GM23338 (cell line): Measurements from ENCODE around the gene JKAMP. TPM values are rescaled to one million over a fixed set of nuclear protein-coding genes. Genes with fewer than 3 reads are reported as not detected.

Experiments
- ATAC-seq: fragments of 200-7000 bp; cut with Tn5 transposase; 3 replicates; pipeline ENCODE4 v1.9.1; 2020
- DNase-seq: peaks from one replicate; pipeline ENCODE4 v3.0.0-alpha.2; 2015; ENCODE audit warnings: low spot score
- H2AFZ ChIP-seq: fragments of 200-600 bp; sonication (generic); 2 replicates; pipeline ENCODE4 v1.8.0; 2016; ENCODE audit warnings: antibody characterized with exemption, mild to moderate bottlenecking, moderate library complexity
- H3F3A ChIP-seq: fragments of 200-600 bp; sonication (generic); replicated peaks from 2 replicates; pipeline ENCODE4 v1.8.0; 2017; ENCODE audit warnings: antibody characterized with exemption, mixed run types, low read depth
- H3K27ac ChIP-seq: fragments of 200-600 bp; sonication (generic); 2 replicates; pipeline ENCODE4 v1.6.1; 2016; ENCODE audit warnings: low read depth
- H3K27me3 ChIP-seq: fragments of 200-600 bp; sonication (generic); 2 replicates; pipeline ENCODE4 v1.8.0; 2016; ENCODE audit warnings: mild to moderate bottlenecking, mixed run types, moderate library complexity; ENCODE audit not compliant: insufficient read depth
- H3K36me3 ChIP-seq: fragments of 200-600 bp; sonication (generic); 2 replicates; pipeline ENCODE4 v1.8.0; 2016; ENCODE audit warnings: mild to moderate bottlenecking; ENCODE audit not compliant: insufficient read depth
- H3K4me1 ChIP-seq: fragments of 200-600 bp; sonication (generic); 2 replicates; pipeline ENCODE4 v1.8.0; 2016; ENCODE audit warnings: mild to moderate bottlenecking, moderate library complexity; ENCODE audit not compliant: insufficient read depth
- H3K4me2 ChIP-seq: fragments of 200-600 bp; sonication (generic); 2 replicates; pipeline ENCODE4 v1.7.1; 2017; ENCODE audit warnings: mixed run types
- H3K4me3 ChIP-seq: fragments of 200-600 bp; sonication (generic); 2 replicates; pipeline ENCODE4 v1.6.1; 2016; ENCODE audit warnings: mixed run types
- H3K79me2 ChIP-seq: fragments of 200-600 bp; sonication (generic); replicated peaks from 2 replicates; pipeline ENCODE4 v1.8.0; 2017; ENCODE audit warnings: mild to moderate bottlenecking; ENCODE audit not compliant: insufficient read depth
- H3K9me2 ChIP-seq: fragments of 200-600 bp; sonication (generic); 2 replicates; pipeline ENCODE4 v1.8.0; 2017; ENCODE audit not compliant: insufficient read depth
- H4K20me1 ChIP-seq: fragments of 200-600 bp; sonication (generic); replicated peaks from 2 replicates; pipeline ENCODE4 v1.8.0; 2017; ENCODE audit warnings: mild to moderate bottlenecking; ENCODE audit not compliant: insufficient read depth
- H3K27ac Mint-ChIP-seq: 2 replicates; pipeline ENCODE4 v1.8.0; 2020; ENCODE audit warnings: inconsistent platforms, mild to moderate bottlenecking, moderate library complexity, mixed read lengths
- H3K27me3 Mint-ChIP-seq: 3 replicates; pipeline ENCODE4 v1.8.0; 2022; ENCODE audit warnings: low read depth, mild to moderate bottlenecking, moderate library complexity, mixed read lengths, inconsistent platforms; ENCODE audit not compliant: insufficient read depth, poor library complexity
- H3K36me3 Mint-ChIP-seq: 3 replicates; pipeline ENCODE4 v1.8.0; 2021; ENCODE audit warnings: low read depth, mild to moderate bottlenecking, inconsistent platforms, moderate library complexity, mixed read lengths
- H3K4me1 Mint-ChIP-seq: 3 replicates; pipeline ENCODE4 v1.8.0; 2020; ENCODE audit warnings: mild to moderate bottlenecking, inconsistent platforms, mixed read lengths
- H3K4me3 Mint-ChIP-seq: 3 replicates; pipeline ENCODE4 v1.8.0; 2021; ENCODE audit warnings: moderate library complexity, mild to moderate bottlenecking, inconsistent platforms, mixed read lengths
- H3K9me3 Mint-ChIP-seq: 3 replicates; pipeline ENCODE4 v1.8.0; 2020; ENCODE audit warnings: moderate library complexity, mild to moderate bottlenecking, inconsistent platforms, mixed read lengths
- CREB1 ChIP-seq: fragments of 250-450 bp; sonication (Bioruptor Pico); IDR thresholded peaks from 2 replicates; pipeline ENCODE4 v1.5.0; 2020; ENCODE audit warnings: low read depth, mild to moderate bottlenecking, moderate library complexity
- EZH2 ChIP-seq: fragments of 200-600 bp; sonication (generic); IDR thresholded peaks from one replicate; pipeline ENCODE4 v1.8.0; 2017; ENCODE audit warnings: antibody characterized with exemption, mild to moderate bottlenecking, low read depth; ENCODE audit not compliant: unreplicated experiment
- EZH2phosphoT487 ChIP-seq: fragments of 200-600 bp; sonication (generic); IDR thresholded peaks from one replicate; pipeline ENCODE4 v1.8.1; 2018; ENCODE audit warnings: antibody characterized with exemption; ENCODE audit not compliant: unreplicated experiment
- JUNB ChIP-seq: IDR thresholded peaks from one replicate; pipeline ENCODE4 v1.6.1; 2016; ENCODE audit warnings: antibody characterized with exemption; ENCODE audit not compliant: unreplicated experiment
- NANOG ChIP-seq: IDR thresholded peaks from 2 replicates; pipeline ENCODE4 v1.6.1; 2016; ENCODE audit warnings: antibody characterized with exemption, borderline replicate concordance
- STAT1 ChIP-seq: IDR thresholded peaks from one replicate; pipeline ENCODE4 v1.6.1; 2016; ENCODE audit warnings: antibody characterized with exemption; ENCODE audit not compliant: unreplicated experiment
- ZNF331 ChIP-seq: fragments of 250-450 bp; sonication (Bioruptor Pico); IDR thresholded peaks from 2 replicates; pipeline ENCODE4 v1.5.0; 2020; ENCODE audit warnings: low read depth, mild to moderate bottlenecking, moderate library complexity
- polyA plus RNA-seq: library from polyadenylated mRNA; unstranded; fragments of >200 nt; fragmentation: Nextera tagmentation; extraction: Ambion mirVana; gene quantifications from 2 replicates; pipeline ENCODE4 v1.2.1, GENCODE V29; 2016
- total RNA-seq: library from RNA; depleted of rRNA; stranded (reverse); fragments of >200 nt; shearing (Covaris generic); gene quantifications from 2 replicates; pipeline ENCODE4 v1.2.3, GENCODE V29; 2014
- TF ChIP-seq, protein P1 (sequence below): IDR thresholded peaks from one replicate; pipeline ENCODE4 v1.6.1; 2018; ENCODE audit warnings: antibody characterized with exemption; ENCODE audit not compliant: unreplicated experiment
- TF ChIP-seq, protein P2 (sequence below), 2 experiments: fragments of 200-600 bp in 1 of 2; sonication (generic) in 1 of 2; conservative IDR thresholded peaks; 2 replicates each; pipeline versions ENCODE4 v1.5.1 to v1.6.1; 2016 to 2017; ENCODE audit warnings: antibody characterized with exemption in 2 of 2, low read depth in 2 of 2, mild to moderate bottlenecking in 2 of 2, moderate library complexity in 1 of 2
- TF ChIP-seq, protein P3 (sequence below): IDR thresholded peaks from 2 replicates; pipeline ENCODE4 v1.6.1; 2016; ENCODE audit warnings: antibody characterized with exemption
- TF ChIP-seq, protein P4 (sequence below): fragments of 250-450 bp; sonication (Bioruptor Pico); IDR thresholded peaks from 2 replicates; pipeline ENCODE4 v1.5.0; 2020; ENCODE audit warnings: mild to moderate bottlenecking, moderate library complexity

Gene JKAMP
- total and polyA plus RNA-seq, 2 experiments from 2014 or later = 31.6 to 66.8 TPM

DNA sequence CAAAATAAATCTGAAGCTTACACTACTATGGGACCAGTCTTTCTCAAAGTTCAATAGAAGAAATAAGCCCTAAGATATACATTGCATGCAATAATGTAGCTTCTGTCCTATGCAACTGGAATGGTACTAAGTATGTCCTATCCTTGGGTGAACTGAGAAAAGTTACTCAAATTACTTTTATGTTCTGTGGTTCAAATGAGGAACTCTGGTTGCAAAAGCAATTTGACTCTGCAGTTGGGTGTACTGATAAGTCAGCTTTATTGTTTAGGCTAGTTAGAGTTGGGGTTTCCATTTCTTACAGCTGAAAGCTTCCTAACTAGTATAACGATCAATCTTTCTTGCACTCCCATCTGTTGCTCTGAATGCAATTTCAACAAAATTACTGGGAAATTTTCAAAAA lies 48.3 kb upstream of the JKAMP start:
- no peaks in the 10 kb centered on the region for H3K36me3 ChIP-seq
- ATAC-seq (no peak), DNase-seq (no peak)
- no peak overlapping the region for H3K4me2 ChIP-seq
- Mint-ChIP-seq H3K27me3 (no peaks in the 10 kb centered on the region), H3K9me3 (no peaks in the 10 kb centered on the region), H3K4me3 (no peak overlapping the region), H3K36me3 (no peaks in the 10 kb centered on the region), H3K4me1 (no peaks in the 10 kb centered on the region), H3K27ac (no peak overlapping the region)
- no peak overlapping the region for H3K27ac ChIP-seq
- H3F3A ChIP-seq = no peaks in the 10 kb centered on the region
- TF ChIP-seq ZNF331 (CRISPR knock-in tag) (no peak), JUNB (no peak), EZH2phosphoT487 (no peak), CREB1 (no peak), NANOG (no peak), STAT1 (no peak), EZH2 (no peak)
- TF ChIP-seq, protein P1, sequence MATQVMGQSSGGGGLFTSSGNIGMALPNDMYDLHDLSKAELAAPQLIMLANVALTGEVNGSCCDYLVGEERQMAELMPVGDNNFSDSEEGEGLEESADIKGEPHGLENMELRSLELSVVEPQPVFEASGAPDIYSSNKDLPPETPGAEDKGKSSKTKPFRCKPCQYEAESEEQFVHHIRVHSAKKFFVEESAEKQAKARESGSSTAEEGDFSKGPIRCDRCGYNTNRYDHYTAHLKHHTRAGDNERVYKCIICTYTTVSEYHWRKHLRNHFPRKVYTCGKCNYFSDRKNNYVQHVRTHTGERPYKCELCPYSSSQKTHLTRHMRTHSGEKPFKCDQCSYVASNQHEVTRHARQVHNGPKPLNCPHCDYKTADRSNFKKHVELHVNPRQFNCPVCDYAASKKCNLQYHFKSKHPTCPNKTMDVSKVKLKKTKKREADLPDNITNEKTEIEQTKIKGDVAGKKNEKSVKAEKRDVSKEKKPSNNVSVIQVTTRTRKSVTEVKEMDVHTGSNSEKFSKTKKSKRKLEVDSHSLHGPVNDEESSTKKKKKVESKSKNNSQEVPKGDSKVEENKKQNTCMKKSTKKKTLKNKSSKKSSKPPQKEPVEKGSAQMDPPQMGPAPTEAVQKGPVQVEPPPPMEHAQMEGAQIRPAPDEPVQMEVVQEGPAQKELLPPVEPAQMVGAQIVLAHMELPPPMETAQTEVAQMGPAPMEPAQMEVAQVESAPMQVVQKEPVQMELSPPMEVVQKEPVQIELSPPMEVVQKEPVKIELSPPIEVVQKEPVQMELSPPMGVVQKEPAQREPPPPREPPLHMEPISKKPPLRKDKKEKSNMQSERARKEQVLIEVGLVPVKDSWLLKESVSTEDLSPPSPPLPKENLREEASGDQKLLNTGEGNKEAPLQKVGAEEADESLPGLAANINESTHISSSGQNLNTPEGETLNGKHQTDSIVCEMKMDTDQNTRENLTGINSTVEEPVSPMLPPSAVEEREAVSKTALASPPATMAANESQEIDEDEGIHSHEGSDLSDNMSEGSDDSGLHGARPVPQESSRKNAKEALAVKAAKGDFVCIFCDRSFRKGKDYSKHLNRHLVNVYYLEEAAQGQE = no peak
- TF ChIP-seq, protein P2, sequence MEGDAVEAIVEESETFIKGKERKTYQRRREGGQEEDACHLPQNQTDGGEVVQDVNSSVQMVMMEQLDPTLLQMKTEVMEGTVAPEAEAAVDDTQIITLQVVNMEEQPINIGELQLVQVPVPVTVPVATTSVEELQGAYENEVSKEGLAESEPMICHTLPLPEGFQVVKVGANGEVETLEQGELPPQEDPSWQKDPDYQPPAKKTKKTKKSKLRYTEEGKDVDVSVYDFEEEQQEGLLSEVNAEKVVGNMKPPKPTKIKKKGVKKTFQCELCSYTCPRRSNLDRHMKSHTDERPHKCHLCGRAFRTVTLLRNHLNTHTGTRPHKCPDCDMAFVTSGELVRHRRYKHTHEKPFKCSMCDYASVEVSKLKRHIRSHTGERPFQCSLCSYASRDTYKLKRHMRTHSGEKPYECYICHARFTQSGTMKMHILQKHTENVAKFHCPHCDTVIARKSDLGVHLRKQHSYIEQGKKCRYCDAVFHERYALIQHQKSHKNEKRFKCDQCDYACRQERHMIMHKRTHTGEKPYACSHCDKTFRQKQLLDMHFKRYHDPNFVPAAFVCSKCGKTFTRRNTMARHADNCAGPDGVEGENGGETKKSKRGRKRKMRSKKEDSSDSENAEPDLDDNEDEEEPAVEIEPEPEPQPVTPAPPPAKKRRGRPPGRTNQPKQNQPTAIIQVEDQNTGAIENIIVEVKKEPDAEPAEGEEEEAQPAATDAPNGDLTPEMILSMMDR (conservative IDR thresholded peaks at IDR 0.05; ENCODE audit: low read depth in 2 of 2) = no peak
- TF ChIP-seq, protein P3, sequence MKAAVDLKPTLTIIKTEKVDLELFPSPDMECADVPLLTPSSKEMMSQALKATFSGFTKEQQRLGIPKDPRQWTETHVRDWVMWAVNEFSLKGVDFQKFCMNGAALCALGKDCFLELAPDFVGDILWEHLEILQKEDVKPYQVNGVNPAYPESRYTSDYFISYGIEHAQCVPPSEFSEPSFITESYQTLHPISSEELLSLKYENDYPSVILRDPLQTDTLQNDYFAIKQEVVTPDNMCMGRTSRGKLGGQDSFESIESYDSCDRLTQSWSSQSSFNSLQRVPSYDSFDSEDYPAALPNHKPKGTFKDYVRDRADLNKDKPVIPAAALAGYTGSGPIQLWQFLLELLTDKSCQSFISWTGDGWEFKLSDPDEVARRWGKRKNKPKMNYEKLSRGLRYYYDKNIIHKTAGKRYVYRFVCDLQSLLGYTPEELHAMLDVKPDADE = no peak
- TF ChIP-seq, protein P4, sequence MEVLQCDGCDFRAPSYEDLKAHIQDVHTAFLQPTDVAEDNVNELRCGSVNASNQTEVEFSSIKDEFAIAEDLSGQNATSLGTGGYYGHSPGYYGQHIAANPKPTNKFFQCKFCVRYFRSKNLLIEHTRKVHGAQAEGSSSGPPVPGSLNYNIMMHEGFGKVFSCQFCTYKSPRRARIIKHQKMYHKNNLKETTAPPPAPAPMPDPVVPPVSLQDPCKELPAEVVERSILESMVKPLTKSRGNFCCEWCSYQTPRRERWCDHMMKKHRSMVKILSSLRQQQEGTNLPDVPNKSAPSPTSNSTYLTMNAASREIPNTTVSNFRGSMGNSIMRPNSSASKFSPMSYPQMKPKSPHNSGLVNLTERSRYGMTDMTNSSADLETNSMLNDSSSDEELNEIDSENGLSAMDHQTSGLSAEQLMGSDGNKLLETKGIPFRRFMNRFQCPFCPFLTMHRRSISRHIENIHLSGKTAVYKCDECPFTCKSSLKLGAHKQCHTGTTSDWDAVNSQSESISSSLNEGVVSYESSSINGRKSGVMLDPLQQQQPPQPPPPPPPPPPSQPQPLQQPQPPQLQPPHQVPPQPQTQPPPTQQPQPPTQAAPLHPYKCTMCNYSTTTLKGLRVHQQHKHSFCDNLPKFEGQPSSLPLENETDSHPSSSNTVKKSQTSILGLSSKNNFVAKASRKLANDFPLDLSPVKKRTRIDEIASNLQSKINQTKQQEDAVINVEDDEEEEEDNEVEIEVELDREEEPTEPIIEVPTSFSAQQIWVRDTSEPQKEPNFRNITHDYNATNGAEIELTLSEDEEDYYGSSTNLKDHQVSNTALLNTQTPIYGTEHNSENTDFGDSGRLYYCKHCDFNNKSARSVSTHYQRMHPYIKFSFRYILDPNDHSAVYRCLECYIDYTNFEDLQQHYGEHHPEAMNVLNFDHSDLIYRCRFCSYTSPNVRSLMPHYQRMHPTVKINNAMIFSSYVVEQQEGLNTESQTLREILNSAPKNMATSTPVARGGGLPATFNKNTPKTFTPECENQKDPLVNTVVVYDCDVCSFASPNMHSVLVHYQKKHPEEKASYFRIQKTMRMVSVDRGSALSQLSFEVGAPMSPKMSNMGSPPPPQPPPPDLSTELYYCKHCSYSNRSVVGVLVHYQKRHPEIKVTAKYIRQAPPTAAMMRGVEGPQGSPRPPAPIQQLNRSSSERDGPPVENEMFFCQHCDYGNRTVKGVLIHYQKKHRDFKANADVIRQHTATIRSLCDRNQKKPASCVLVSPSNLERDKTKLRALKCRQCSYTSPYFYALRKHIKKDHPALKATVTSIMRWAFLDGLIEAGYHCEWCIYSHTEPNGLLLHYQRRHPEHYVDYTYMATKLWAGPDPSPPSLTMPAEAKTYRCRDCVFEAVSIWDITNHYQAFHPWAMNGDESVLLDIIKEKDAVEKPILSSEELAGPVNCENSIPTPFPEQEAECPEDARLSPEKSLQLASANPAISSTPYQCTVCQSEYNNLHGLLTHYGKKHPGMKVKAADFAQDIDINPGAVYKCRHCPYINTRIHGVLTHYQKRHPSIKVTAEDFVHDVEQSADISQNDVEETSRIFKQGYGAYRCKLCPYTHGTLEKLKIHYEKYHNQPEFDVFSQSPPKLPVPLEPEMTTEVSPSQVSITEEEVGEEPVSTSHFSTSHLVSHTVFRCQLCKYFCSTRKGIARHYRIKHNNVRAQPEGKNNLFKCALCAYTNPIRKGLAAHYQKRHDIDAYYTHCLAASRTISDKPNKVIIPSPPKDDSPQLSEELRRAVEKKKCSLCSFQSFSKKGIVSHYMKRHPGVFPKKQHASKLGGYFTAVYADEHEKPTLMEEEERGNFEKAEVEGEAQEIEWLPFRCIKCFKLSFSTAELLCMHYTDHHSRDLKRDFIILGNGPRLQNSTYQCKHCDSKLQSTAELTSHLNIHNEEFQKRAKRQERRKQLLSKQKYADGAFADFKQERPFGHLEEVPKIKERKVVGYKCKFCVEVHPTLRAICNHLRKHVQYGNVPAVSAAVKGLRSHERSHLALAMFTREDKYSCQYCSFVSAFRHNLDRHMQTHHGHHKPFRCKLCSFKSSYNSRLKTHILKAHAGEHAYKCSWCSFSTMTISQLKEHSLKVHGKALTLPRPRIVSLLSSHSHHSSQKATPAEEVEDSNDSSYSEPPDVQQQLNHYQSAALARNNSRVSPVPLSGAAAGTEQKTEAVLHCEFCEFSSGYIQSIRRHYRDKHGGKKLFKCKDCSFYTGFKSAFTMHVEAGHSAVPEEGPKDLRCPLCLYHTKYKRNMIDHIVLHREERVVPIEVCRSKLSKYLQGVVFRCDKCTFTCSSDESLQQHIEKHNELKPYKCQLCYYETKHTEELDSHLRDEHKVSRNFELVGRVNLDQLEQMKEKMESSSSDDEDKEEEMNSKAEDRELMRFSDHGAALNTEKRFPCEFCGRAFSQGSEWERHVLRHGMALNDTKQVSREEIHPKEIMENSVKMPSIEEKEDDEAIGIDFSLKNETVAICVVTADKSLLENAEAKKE (CRISPR knock-in tag) = no peak
- H3K27me3 ChIP-seq = no peaks in the 10 kb centered on the region
- no peaks in the 10 kb centered on the region for H3K4me1 ChIP-seq
- no peaks in the 10 kb centered on the region for H4K20me1 ChIP-seq
- H3K79me2 ChIP-seq = no peaks in the 10 kb centered on the region
- no peaks in the 10 kb centered on the region for H3K9me2 ChIP-seq
- H2AFZ ChIP-seq = no peak overlapping the region
- no peak overlapping the region for H3K4me3 ChIP-seq
